ENCODE measurements around the gene ADARB2. TPM values are rescaled to one million over a fixed set of nuclear protein-coding genes. Genes with fewer than 3 reads are reported as not detected.

ADARB2 gene
- total and polyA plus RNA-seq, 4 donors: 0.22 to 1.3 (median 0.55) TPM

- Histone ChIP-seq H3K27ac (ENCODE audit: low read depth in 1 of 2, low read length in 1 of 2) (no peak overlapping the region), H3K4me3 (no peak overlapping the region), H3K9me3 (ENCODE audit: control insufficient read depth in 4 of 4, insufficient read depth in 3 of 4, low read length in 3 of 4) (peaks cover 0 to 6% (median 0%) of the 10 kb centered on the region in 4 donors), H3K9ac (ENCODE audit: insufficient read depth in 1 of 2, low read length in 2 of 2) (no peak overlapping the region), H3K36me3 (ENCODE audit: control insufficient read depth in 4 of 4, insufficient read depth in 4 of 4, low read length in 4 of 4) (no peaks in the 10 kb centered on the region), H3K4me1 (ENCODE audit: control insufficient read depth in 5 of 5, insufficient read depth in 5 of 5, low read length in 5 of 5) (peaks cover 0 to 8% (median 0%) of the 10 kb centered on the region in 5 donors), H3K27me3 (ENCODE audit: control insufficient read depth in 3 of 3, insufficient read depth in 3 of 3, low read length in 2 of 3) (no peaks in the 10 kb centered on the region)
- TF ChIP-seq, protein P1, sequence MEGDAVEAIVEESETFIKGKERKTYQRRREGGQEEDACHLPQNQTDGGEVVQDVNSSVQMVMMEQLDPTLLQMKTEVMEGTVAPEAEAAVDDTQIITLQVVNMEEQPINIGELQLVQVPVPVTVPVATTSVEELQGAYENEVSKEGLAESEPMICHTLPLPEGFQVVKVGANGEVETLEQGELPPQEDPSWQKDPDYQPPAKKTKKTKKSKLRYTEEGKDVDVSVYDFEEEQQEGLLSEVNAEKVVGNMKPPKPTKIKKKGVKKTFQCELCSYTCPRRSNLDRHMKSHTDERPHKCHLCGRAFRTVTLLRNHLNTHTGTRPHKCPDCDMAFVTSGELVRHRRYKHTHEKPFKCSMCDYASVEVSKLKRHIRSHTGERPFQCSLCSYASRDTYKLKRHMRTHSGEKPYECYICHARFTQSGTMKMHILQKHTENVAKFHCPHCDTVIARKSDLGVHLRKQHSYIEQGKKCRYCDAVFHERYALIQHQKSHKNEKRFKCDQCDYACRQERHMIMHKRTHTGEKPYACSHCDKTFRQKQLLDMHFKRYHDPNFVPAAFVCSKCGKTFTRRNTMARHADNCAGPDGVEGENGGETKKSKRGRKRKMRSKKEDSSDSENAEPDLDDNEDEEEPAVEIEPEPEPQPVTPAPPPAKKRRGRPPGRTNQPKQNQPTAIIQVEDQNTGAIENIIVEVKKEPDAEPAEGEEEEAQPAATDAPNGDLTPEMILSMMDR (IDR thresholded peaks at IDR 0.05; ENCODE audit: control extremely low read depth, extremely low read depth): no peak
- 87 to 92% methylated on average over 15 of the region's 15 CpGs for WGBS, 2 donors
- ATAC-seq (ENCODE audit: insufficient read depth, low FRiP score): no peak
- no peak for DNase-seq
Observed at GRCh38 chr10:1678084-1678483, 59.2 kb downstream of the ADARB2 start.

DNA sequence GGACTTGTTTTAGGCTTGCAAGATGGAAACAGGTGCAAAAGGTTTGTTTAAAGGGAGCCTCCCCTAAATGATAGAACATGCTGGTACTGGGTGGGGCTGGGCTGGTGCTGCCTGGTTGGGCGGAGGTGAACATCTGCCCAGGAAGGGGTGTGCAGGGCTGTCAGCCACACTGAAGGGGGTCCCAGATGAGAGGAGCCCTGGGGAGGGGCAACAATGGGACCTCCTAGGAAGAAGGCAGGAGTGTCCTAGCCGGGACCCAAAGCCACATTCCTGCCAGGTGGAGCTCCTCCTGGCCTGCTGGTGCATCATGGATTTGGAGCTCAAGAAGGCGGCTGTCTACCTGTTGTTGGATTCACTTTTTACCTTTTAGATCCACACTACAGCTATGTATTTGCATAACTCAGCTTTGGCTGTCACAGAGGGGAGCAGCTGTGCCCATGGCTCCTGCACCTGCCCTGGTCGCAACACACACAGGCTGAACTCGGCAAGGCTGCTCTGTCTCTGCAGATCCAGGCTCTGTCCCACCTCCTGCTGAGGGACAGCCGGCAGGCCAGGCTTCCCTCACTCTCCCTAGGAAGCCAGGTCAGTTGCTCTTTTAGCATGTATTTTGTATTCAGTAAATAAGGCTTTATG is 59.9 kb downstream of the ADARB2 start:
- WGBS, 2 donors: 72 to 81% methylated on average over 6 of the region's 6 CpGs
- no peak overlapping the region for H3K4me3 ChIP-seq
- TF ChIP-seq, protein P1 (IDR thresholded peaks at IDR 0.05; ENCODE audit: control extremely low read depth, extremely low read depth): no peak
- H3K27me3 ChIP-seq (ENCODE audit: control insufficient read depth in 3 of 3, insufficient read depth in 3 of 3, low read length in 2 of 3): peaks cover 0 to 5% (median 0%) of the 10 kb centered on the region in 3 donors
- peaks cover 0 to 8% (median 0%) of the 10 kb centered on the region in 5 donors for H3K4me1 ChIP-seq (ENCODE audit: control insufficient read depth in 5 of 5, insufficient read depth in 5 of 5, low read length in 5 of 5)
- peaks cover 0 to 6% (median 0%) of the 10 kb centered on the region in 4 donors for H3K9me3 ChIP-seq (ENCODE audit: control insufficient read depth in 4 of 4, insufficient read depth in 3 of 4, low read length in 3 of 4)
- H3K36me3 ChIP-seq (ENCODE audit: control insufficient read depth in 4 of 4, insufficient read depth in 4 of 4, low read length in 4 of 4): no peaks in the 10 kb centered on the region
- ATAC-seq (ENCODE audit: insufficient read depth, low FRiP score) (no peak), DNase-seq (no peak)
- no peak overlapping the region for H3K9ac ChIP-seq (ENCODE audit: insufficient read depth in 1 of 2, low read length in 2 of 2)
- no peak overlapping the region for H3K27ac ChIP-seq (ENCODE audit: low read depth in 1 of 2, low read length in 1 of 2)

GRCh38 chr10:1674501-1674900 is 62.8 kb downstream of the ADARB2 start:
- ATAC-seq (ENCODE audit: insufficient read depth, low FRiP score) (no peak), DNase-seq (no peak)
- Histone ChIP-seq H3K9me3 (ENCODE audit: control insufficient read depth in 4 of 4, insufficient read depth in 3 of 4, low read length in 3 of 4) (peaks cover 0 to under 1% (median 0%) of the 10 kb centered on the region in 4 donors), H3K4me3 (no peak overlapping the region), H3K9ac (ENCODE audit: insufficient read depth in 1 of 2, low read length in 2 of 2) (no peak overlapping the region), H3K4me1 (ENCODE audit: control insufficient read depth in 5 of 5, insufficient read depth in 5 of 5, low read length in 5 of 5) (peaks cover 0 to 10% (median 3%) of the 10 kb centered on the region in 5 donors), H3K27me3 (ENCODE audit: control insufficient read depth in 3 of 3, insufficient read depth in 3 of 3, low read length in 2 of 3) (peaks cover 0 to 9% (median 0%) of the 10 kb centered on the region in 3 donors), H3K27ac (ENCODE audit: low read depth in 1 of 2, low read length in 1 of 2) (no peak overlapping the region), H3K36me3 (ENCODE audit: control insufficient read depth in 4 of 4, insufficient read depth in 4 of 4, low read length in 4 of 4) (no peaks in the 10 kb centered on the region)
- TF ChIP-seq, protein P1 (IDR thresholded peaks at IDR 0.05; ENCODE audit: control extremely low read depth, extremely low read depth): no peak
- WGBS, 2 donors: 92 to 95% methylated on average over 11 of the region's 11 CpGs
